Thoracic aorta (tissue), 2 donors: ENCODE results near the gene AJUBA. TPM values are rescaled to one million over a fixed set of nuclear protein-coding genes. Genes with fewer than 3 reads are reported as not detected.
"Not testable (repeated sequence)": the region's sequence is repeated elsewhere in the genome, so short reads cannot be mapped to it uniquely, and the experiment has no call there.

ENCODE experiments used
- ATAC-seq: fragments of 150-250 bp; one replicate; pipeline ENCODE4 v1.8.0; 2017; ENCODE audit warnings: low read depth; ENCODE audit not compliant: insufficient number of reproducible peaks, low FRiP score
- DNase-seq: peaks from one replicate; pipeline ENCODE4 v3.0.0-alpha.2; 2020; ENCODE audit warnings: low spot score
- H3K27ac ChIP-seq, 2 donors: fragments of 200-600 bp; sonication (generic); 1 replicate in 1 of 2; 2 replicates in 1 of 2; pipeline ENCODE4 v1.5.1; 2016; ENCODE audit warnings: mild to moderate bottlenecking in 2 of 2, moderate library complexity in 2 of 2
- H3K27me3 ChIP-seq: fragments of 200-600 bp; sonication (generic); replicated peaks from 2 replicates; pipeline ENCODE4 v1.6.0; 2016; ENCODE audit warnings: mild to moderate bottlenecking; ENCODE audit not compliant: insufficient read depth
- H3K36me3 ChIP-seq: fragments of 200-600 bp; sonication (generic); one replicate; pipeline ENCODE4 v1.5.1; 2016
- H3K4me1 ChIP-seq, 2 donors: fragments of 200-600 bp; sonication (generic); 1 replicate in 1 of 2; 2 replicates in 1 of 2; pipeline versions ENCODE4 v1.5.1 to v1.6.0; 2016; ENCODE audit warnings: low read depth in 2 of 2, mild to moderate bottlenecking in 1 of 2; ENCODE audit not compliant: control insufficient read depth in 1 of 2
- H3K4me3 ChIP-seq: fragments of 200-600 bp; sonication (generic); 2 replicates; pipeline ENCODE4 v1.5.1; 2016; ENCODE audit warnings: mild to moderate bottlenecking
- H3K9me3 ChIP-seq: fragments of 200-600 bp; sonication (generic); 2 replicates; pipeline ENCODE4 v1.5.1; 2016
- total RNA-seq, 2 donors: library from RNA; depleted of rRNA; stranded (reverse); fragments of >200 nt; gene quantifications; one replicate each; pipeline versions ENCODE4 v1.1.0 to v1.2.3, GENCODE V29; 2016
- TF ChIP-seq, protein P1 (sequence below): fragments of 200-600 bp; sonication (generic); IDR thresholded peaks from one replicate; pipeline ENCODE4 v1.5.1; 2019; ENCODE audit warnings: antibody characterized with exemption

The AJUBA gene
- total RNA-seq, 2 donors from 2014 or later: 9.7 to 35.3 TPM

DNA sequence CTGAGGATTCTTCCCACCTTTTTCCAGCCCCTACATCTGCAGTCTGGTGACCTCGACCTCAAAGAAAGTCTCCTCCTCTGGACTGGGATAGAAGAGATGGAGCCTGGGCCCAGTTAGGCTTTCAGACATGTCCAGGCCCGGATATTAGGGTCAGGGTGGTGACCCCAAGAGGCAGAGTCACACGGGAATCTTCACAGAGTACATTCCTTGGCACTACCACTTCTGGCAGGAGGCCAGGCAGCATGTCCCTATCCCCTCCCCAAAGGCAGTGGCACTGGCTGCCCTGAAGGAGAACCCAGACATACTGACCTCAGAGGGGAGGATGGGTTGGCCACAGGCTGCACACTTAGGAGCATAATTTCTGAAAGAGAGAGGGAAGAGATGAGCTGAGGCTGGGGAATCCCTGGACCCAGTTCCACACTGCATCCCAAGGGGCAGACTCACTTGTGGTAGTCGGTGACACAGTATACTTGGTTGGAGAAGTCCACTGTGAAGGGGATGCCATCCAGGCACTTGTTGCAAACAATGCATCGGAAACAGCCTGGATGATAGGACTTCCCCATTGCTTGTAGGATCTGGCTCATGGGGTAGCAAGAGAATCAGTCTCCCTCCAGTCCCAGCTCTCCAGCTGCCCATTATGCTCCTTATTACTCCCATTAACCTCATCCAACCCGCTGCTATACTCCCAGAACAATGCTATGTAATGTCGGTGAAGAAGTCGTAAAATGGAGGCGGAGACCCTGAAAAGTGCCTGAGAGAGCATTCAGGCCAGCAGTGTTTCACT is 7.6 kb downstream of the AJUBA start:
- Histone ChIP-seq H3K36me3 (peaks cover 4% of the 10 kb centered on the region), H3K27me3 (no peaks in the 10 kb centered on the region), H3K4me3 (no peak overlapping the region), H3K4me1 (peaks cover 29 to 32% of the 10 kb centered on the region in 2 donors), H3K27ac (no peak overlapping the region), H3K9me3 (no peaks in the 10 kb centered on the region)
- DNase-seq (no peak), ATAC-seq (no peak)
- TF ChIP-seq, protein P1, sequence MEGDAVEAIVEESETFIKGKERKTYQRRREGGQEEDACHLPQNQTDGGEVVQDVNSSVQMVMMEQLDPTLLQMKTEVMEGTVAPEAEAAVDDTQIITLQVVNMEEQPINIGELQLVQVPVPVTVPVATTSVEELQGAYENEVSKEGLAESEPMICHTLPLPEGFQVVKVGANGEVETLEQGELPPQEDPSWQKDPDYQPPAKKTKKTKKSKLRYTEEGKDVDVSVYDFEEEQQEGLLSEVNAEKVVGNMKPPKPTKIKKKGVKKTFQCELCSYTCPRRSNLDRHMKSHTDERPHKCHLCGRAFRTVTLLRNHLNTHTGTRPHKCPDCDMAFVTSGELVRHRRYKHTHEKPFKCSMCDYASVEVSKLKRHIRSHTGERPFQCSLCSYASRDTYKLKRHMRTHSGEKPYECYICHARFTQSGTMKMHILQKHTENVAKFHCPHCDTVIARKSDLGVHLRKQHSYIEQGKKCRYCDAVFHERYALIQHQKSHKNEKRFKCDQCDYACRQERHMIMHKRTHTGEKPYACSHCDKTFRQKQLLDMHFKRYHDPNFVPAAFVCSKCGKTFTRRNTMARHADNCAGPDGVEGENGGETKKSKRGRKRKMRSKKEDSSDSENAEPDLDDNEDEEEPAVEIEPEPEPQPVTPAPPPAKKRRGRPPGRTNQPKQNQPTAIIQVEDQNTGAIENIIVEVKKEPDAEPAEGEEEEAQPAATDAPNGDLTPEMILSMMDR: no peak

DNA sequence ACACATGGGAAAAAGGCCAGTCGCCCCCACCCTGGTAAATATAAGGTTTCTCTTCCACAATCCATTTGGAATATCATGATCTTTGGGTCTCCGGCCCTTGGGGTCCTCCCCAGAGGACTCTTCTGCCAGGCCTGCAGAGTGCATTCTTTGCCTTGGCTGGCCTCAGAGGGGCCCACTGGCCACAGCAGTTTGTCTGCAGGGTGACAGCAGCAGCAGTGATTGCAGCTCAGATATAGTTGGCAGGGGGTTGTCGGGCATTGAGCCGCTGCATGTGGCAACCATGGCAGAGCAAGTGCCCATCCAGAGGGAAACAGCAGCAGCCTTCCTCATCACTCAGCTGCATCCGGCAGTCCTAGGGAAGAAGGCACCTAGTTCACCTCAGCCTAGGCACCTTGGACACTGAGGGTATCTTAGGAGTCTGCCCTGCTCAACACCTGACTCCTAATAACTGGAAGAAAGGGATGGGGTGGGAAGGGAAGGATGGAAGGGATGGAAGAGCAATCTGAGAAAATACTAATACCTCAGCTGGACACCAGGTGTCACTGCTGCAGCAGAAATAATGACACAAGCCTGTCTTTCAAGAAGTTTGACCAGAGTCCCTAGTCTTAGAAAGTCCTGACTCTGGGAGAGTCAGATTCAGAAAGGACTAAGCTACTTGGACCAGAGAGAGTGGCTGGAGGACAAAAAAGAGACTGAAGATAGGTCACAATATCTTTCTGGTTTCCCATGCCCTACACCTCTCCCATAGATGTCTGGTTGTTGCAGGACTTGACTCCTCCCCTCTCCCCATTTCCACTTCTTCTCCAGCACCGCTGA is 8.9 kb downstream of the AJUBA start:
- TF ChIP-seq, protein P1: peak; percentile 73
- DNase-seq: no peak
- H3K4me1 ChIP-seq: peaks cover 16 to 19% of the 10 kb centered on the region in 2 donors
- ATAC-seq: no peak
- no peak overlapping the region for H3K27ac ChIP-seq
- no peak overlapping the region for H3K4me3 ChIP-seq
- H3K9me3 ChIP-seq: no peaks in the 10 kb centered on the region
- no peaks in the 10 kb centered on the region for H3K27me3 ChIP-seq
- H3K36me3 ChIP-seq: peaks cover 4% of the 10 kb centered on the region

DNA sequence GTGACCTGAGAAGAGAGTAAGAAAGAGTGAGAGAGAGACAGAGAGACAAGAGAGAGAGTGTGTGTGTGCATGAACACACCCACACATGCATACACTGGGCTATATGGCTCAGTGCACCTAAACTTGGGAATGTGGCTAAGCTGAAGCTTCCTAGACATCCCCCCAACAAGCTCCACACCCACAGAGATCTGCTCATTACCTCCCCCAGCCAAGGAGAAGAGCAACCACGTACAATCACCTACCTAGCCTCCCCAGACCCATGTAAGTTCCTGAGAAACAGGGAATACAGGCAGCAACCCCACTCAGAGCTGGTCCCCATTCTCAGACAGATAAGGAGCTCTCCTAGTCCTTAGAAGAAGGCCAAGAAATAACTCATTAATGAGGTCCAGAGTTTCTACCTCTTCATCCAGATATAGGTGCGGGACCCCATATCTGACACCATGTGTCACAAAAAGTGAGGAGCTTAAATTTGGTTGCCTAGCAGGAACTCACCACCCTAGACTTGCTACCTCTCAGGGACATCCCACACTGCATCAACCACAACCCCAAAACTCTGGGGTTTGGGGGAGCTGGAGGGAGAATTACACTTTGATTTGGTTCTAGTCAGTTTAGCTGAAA is 9.9 kb downstream of the AJUBA start:
- DNase-seq: no peak
- Histone ChIP-seq H3K27me3 (no peaks in the 10 kb centered on the region), H3K9me3 (no peaks in the 10 kb centered on the region), H3K27ac (no peak overlapping the region), H3K4me3 (no peak overlapping the region), H3K4me1 (peaks cover 8 to 10% of the 10 kb centered on the region in 2 donors), H3K36me3 (peaks cover 4% of the 10 kb centered on the region)
- TF ChIP-seq, protein P1: no peak
- ATAC-seq: no peak

DNA sequence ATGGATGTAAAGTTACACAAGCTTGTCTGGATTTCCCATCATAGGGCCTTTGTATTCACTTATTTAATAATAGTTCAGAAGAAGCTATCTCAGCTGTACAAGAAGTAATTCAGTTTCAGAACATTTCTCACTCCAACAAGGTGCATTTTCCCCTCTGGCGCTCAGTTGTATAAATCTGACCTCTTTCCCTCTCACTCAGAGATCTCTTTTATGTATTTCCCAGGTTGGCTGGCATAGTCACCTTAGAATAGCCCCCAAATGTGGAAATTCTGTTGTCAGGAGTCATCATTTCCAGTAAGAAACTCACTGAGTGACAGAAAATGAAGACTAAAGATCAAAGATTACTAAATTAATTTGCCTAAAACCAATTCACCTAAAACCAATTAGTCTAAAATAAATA is 11.2 kb downstream of the AJUBA start:
- ATAC-seq: no peak
- H3K27ac ChIP-seq: no peak overlapping the region
- TF ChIP-seq, protein P1: no peak
- H3K4me3 ChIP-seq: no peak overlapping the region
- DNase-seq: no peak
- H3K36me3 ChIP-seq: peaks cover 4% of the 10 kb centered on the region
- no peaks in the 10 kb centered on the region for H3K27me3 ChIP-seq
- no peaks in the 10 kb centered on the region for H3K4me1 ChIP-seq
- H3K9me3 ChIP-seq: no peaks in the 10 kb centered on the region

DNA sequence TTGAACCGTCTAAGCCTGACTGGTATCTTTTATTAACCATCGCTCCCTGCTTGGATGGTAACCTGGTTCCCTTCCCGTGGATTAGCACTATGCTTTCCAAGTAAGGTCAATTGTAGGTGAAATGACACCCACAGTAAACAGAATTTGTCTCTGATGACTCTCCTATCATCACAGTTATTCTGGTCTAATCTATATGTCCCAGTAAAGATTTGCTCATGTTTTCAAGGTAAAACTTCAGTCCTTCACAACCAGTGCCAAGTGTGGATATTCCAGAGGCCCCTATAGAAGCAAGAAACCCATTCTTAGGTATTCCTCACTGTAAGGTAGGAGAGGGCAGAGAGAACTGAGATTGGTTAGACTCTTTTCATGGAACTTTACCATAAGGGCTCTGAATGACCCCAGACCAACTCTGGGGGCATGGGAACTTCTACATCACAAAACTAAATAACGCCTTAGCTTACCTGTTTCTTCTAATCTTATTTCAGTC is 15.5 kb downstream of the AJUBA start:
- Histone ChIP-seq H3K27ac (no peak overlapping the region), H3K4me3 (no peak overlapping the region), H3K27me3 (no peaks in the 10 kb centered on the region), H3K36me3 (no peaks in the 10 kb centered on the region), H3K4me1 (no peaks in the 10 kb centered on the region), H3K9me3 (no peaks in the 10 kb centered on the region)
- TF ChIP-seq, protein P1: no peak
- DNase-seq (no peak), ATAC-seq (no peak)

DNA sequence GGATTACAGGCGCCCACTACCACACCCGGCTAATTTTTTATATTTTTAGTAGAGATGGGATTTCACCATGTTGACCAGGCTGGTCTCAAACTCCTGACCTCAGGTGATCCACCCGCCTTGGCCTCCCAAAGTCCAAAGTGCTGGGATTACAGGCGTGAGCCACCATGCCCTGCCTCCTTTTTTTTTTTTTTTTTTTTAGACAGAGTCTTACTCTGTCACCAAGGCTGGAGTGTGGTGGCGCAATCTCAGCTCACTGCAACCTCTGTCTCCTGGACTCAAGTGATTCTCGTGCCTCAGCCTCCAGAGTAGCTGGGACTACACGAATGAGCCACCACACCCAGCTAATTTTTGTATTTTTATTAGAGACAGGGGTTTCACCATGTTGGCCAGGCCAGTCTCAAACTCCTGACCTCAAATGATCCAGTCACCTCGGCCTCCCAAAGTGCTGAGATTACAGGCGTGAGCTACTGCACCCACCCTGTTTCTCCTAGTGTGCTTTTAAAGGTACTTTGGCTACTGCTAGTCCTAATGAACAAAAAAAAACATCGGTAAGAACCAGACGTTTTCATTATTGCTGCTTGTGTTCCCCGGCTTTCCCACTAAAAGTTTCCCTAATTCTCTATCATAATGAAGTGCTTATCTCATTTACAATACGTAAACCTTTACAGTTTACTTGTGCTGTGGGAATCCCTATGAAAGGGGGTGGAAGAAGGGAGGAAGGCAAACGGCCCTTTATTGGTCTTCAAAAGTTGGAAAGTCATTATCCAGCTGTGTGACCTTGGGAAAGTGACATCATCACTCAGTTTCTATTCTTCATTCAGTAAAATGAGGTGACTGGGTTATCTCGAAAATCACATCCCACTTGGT is 16.2 kb downstream of the AJUBA start:
- not testable (repeated sequence) for DNase-seq, ATAC-seq, H3K36me3 ChIP-seq, H3K9me3 ChIP-seq, H3K4me3 ChIP-seq, H3K27ac ChIP-seq, H3K4me1 ChIP-seq, H3K27me3 ChIP-seq
